ENCODE results near the gene PTTG2.
"Not testable (repeated sequence)": the region's sequence is repeated elsewhere in the genome, so short reads cannot be mapped to it uniquely, and the experiment has no call there.

Gene PTTG2

DNA sequence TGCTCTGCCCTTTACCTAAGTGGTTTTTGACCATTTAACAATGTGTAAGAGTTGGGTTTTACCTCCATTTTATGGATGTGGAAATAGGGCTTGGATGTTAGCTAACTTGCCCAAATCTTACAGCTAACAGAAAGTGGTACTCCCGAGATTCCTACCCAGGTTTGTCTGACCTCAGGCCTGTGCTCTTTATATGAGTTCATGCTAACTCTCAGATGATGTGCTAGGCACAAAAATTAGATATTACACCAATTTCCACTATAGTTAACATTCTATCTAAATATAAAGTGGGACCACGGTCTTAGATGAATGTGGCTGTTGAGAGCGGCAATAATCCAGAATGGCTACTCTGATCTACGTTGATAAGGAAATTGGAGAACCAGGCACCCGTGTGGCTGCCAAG, at the start of gene PTTG2:
Gene PTTG2 (plus strand): TSS at position 301 of the 400 bp plus-strand sequence. CDS start 37 bp downstream, at position 338.
- Histone ChIP-seq H3K9me3 (ENCODE audit: control insufficient read depth in 1 of 2, low read length in 2 of 2) (no peaks in the 10 kb centered on the region), H3K27ac (ENCODE audit: low read depth, low read length) (no peak within 1 kb of the TSS), H3K9ac (ENCODE audit: low read depth in 1 of 2, low read length in 2 of 2) (no peak within 1 kb of the TSS), H3K27me3 (ENCODE audit: control insufficient read depth in 1 of 2, insufficient read depth in 2 of 2, low read length in 2 of 2) (no peaks in the 10 kb centered on the region), H3K4me3 (ENCODE audit: low read depth in 1 of 2, low read length in 2 of 2) (no peak within 1 kb of the TSS), H3K36me3 (ENCODE audit: control insufficient read depth in 1 of 2, insufficient read depth in 2 of 2, low read length in 2 of 2) (no peaks in the 10 kb centered on the region), H3K4me1 (ENCODE audit: control insufficient read depth in 1 of 2, insufficient read depth in 2 of 2, low read length in 2 of 2) (no peaks in the 10 kb centered on the region)

- no peak overlapping the region for H3K27ac ChIP-seq (ENCODE audit: low read depth, low read length)
- H3K9ac ChIP-seq (ENCODE audit: low read depth in 1 of 2, low read length in 2 of 2): no peak overlapping the region
- H3K36me3 ChIP-seq (ENCODE audit: control insufficient read depth in 1 of 2, insufficient read depth in 2 of 2, low read length in 2 of 2): no peaks in the 10 kb centered on the region
- H3K4me3 ChIP-seq (ENCODE audit: low read depth in 1 of 2, low read length in 2 of 2): no peak overlapping the region
- H3K9me3 ChIP-seq (ENCODE audit: control insufficient read depth in 1 of 2, low read length in 2 of 2): no peaks in the 10 kb centered on the region
- no peaks in the 10 kb centered on the region for H3K4me1 ChIP-seq (ENCODE audit: control insufficient read depth in 1 of 2, insufficient read depth in 2 of 2, low read length in 2 of 2)
- no peaks in the 10 kb centered on the region for H3K27me3 ChIP-seq (ENCODE audit: control insufficient read depth in 1 of 2, insufficient read depth in 2 of 2, low read length in 2 of 2)
Observed at GRCh38 chr4:37914539-37914938, 45.7 kb upstream of the PTTG2 start.

- Histone ChIP-seq H3K27me3 (ENCODE audit: control insufficient read depth in 1 of 2, insufficient read depth in 2 of 2, low read length in 2 of 2) (no peaks in the 10 kb centered on the region), H3K9ac (ENCODE audit: low read depth in 1 of 2, low read length in 2 of 2) (no peak overlapping the region), H3K27ac (ENCODE audit: low read depth, low read length) (no peak overlapping the region), H3K9me3 (ENCODE audit: control insufficient read depth in 1 of 2, low read length in 2 of 2) (no peaks in the 10 kb centered on the region), H3K36me3 (ENCODE audit: control insufficient read depth in 1 of 2, insufficient read depth in 2 of 2, low read length in 2 of 2) (no peaks in the 10 kb centered on the region), H3K4me3 (ENCODE audit: low read depth in 1 of 2, low read length in 2 of 2) (no peak overlapping the region), H3K4me1 (ENCODE audit: control insufficient read depth in 1 of 2, insufficient read depth in 2 of 2, low read length in 2 of 2) (no peaks in the 10 kb centered on the region)
Observed at GRCh38 chr4:37917388-37917787, 42.8 kb upstream of the PTTG2 start.

DNA sequence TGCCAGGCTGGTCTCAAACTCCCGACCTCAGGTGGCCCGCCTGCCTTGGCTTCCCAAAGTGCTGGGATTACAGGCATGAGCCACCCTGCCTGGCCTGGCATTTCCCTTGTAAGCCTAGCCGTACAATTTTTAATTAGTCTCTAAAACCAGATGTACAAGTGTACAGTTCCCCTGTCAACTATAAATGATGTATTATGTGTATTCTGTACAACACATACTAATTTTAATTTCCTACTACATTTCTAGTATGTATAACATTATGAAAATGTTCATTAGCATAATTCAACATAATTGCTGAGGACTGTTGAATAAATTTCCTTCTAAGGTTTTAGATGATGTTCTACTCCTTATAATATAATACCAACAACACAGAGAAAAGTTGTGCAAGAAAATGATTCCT, 41.5 kb upstream of the PTTG2 start:
- Histone ChIP-seq H3K4me1 (ENCODE audit: control insufficient read depth in 1 of 2, insufficient read depth in 2 of 2, low read length in 2 of 2) (no peaks in the 10 kb centered on the region), H3K4me3 (ENCODE audit: low read depth in 1 of 2, low read length in 2 of 2) (no peak overlapping the region), H3K9me3 (ENCODE audit: control insufficient read depth in 1 of 2, low read length in 2 of 2) (no peaks in the 10 kb centered on the region), H3K9ac (ENCODE audit: low read depth in 1 of 2, low read length in 2 of 2) (no peak overlapping the region), H3K27me3 (ENCODE audit: control insufficient read depth in 1 of 2, insufficient read depth in 2 of 2, low read length in 2 of 2) (no peaks in the 10 kb centered on the region), H3K27ac (ENCODE audit: low read depth, low read length) (no peak overlapping the region), H3K36me3 (ENCODE audit: control insufficient read depth in 1 of 2, insufficient read depth in 2 of 2, low read length in 2 of 2) (no peaks in the 10 kb centered on the region)

DNA sequence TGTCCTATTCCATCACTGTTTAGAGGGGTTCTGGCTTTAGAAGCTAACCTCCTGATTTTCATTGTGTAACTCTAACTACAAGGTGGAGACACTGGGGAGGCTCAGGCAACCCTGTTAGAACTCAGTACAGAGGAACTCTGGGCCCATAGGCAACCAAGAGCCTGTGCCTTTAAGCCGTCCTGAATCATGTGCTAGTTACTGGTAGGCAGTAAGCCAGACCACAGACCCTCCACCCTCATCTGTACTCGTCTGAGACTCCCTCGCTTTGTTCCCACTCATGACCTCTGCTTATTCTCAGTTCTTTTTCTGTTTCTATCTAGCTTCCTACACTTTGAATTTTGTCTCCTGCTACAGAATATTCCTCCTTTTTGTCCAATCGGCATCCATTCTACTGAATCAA, 37.9 kb upstream of the PTTG2 start:
- no peak overlapping the region for H3K27ac ChIP-seq (ENCODE audit: low read depth, low read length)
- H3K9me3 ChIP-seq (ENCODE audit: control insufficient read depth in 1 of 2, low read length in 2 of 2): no peaks in the 10 kb centered on the region
- H3K27me3 ChIP-seq (ENCODE audit: control insufficient read depth in 1 of 2, insufficient read depth in 2 of 2, low read length in 2 of 2): no peaks in the 10 kb centered on the region
- no peak overlapping the region for H3K4me3 ChIP-seq (ENCODE audit: low read depth in 1 of 2, low read length in 2 of 2)
- H3K36me3 ChIP-seq (ENCODE audit: control insufficient read depth in 1 of 2, insufficient read depth in 2 of 2, low read length in 2 of 2): no peaks in the 10 kb centered on the region
- H3K9ac ChIP-seq (ENCODE audit: low read depth in 1 of 2, low read length in 2 of 2): no peak overlapping the region
- no peaks in the 10 kb centered on the region for H3K4me1 ChIP-seq (ENCODE audit: control insufficient read depth in 1 of 2, insufficient read depth in 2 of 2, low read length in 2 of 2)

GRCh38 chr4:37923089-37923488, 37.1 kb upstream of the PTTG2 start:
- not testable (repeated sequence) for H3K27ac ChIP-seq (ENCODE audit: low read depth, low read length); H3K4me3 ChIP-seq (ENCODE audit: low read depth in 1 of 2, low read length in 2 of 2); H3K9ac ChIP-seq (ENCODE audit: low read depth in 1 of 2, low read length in 2 of 2); H3K9me3 ChIP-seq (ENCODE audit: control insufficient read depth in 1 of 2, low read length in 2 of 2); H3K27me3 ChIP-seq (ENCODE audit: control insufficient read depth in 1 of 2, insufficient read depth in 2 of 2, low read length in 2 of 2); H3K36me3 ChIP-seq (ENCODE audit: control insufficient read depth in 1 of 2, insufficient read depth in 2 of 2, low read length in 2 of 2); H3K4me1 ChIP-seq (ENCODE audit: control insufficient read depth in 1 of 2, insufficient read depth in 2 of 2, low read length in 2 of 2)

GRCh38 chr4:37924946-37925345, 35.3 kb upstream of the PTTG2 start:
- no peaks in the 10 kb centered on the region for H3K36me3 ChIP-seq (ENCODE audit: control insufficient read depth in 1 of 2, insufficient read depth in 2 of 2, low read length in 2 of 2)
- no peak overlapping the region for H3K27ac ChIP-seq (ENCODE audit: low read depth, low read length)
- no peaks in the 10 kb centered on the region for H3K9me3 ChIP-seq (ENCODE audit: control insufficient read depth in 1 of 2, low read length in 2 of 2)
- no peaks in the 10 kb centered on the region for H3K4me1 ChIP-seq (ENCODE audit: control insufficient read depth in 1 of 2, insufficient read depth in 2 of 2, low read length in 2 of 2)
- no peaks in the 10 kb centered on the region for H3K27me3 ChIP-seq (ENCODE audit: control insufficient read depth in 1 of 2, insufficient read depth in 2 of 2, low read length in 2 of 2)
- H3K9ac ChIP-seq (ENCODE audit: low read depth in 1 of 2, low read length in 2 of 2): no peak overlapping the region
- no peak overlapping the region for H3K4me3 ChIP-seq (ENCODE audit: low read depth in 1 of 2, low read length in 2 of 2)

GRCh38 chr4:37927434-37927833, 32.8 kb upstream of the PTTG2 start:
- Histone ChIP-seq H3K27ac (ENCODE audit: low read depth, low read length) (no peak overlapping the region), H3K9me3 (ENCODE audit: control insufficient read depth in 1 of 2, low read length in 2 of 2) (no peaks in the 10 kb centered on the region), H3K36me3 (ENCODE audit: control insufficient read depth in 1 of 2, insufficient read depth in 2 of 2, low read length in 2 of 2) (no peaks in the 10 kb centered on the region), H3K9ac (ENCODE audit: low read depth in 1 of 2, low read length in 2 of 2) (no peak overlapping the region), H3K27me3 (ENCODE audit: control insufficient read depth in 1 of 2, insufficient read depth in 2 of 2, low read length in 2 of 2) (no peaks in the 10 kb centered on the region), H3K4me1 (ENCODE audit: control insufficient read depth in 1 of 2, insufficient read depth in 2 of 2, low read length in 2 of 2) (no peaks in the 10 kb centered on the region), H3K4me3 (ENCODE audit: low read depth in 1 of 2, low read length in 2 of 2) (no peak overlapping the region)

DNA sequence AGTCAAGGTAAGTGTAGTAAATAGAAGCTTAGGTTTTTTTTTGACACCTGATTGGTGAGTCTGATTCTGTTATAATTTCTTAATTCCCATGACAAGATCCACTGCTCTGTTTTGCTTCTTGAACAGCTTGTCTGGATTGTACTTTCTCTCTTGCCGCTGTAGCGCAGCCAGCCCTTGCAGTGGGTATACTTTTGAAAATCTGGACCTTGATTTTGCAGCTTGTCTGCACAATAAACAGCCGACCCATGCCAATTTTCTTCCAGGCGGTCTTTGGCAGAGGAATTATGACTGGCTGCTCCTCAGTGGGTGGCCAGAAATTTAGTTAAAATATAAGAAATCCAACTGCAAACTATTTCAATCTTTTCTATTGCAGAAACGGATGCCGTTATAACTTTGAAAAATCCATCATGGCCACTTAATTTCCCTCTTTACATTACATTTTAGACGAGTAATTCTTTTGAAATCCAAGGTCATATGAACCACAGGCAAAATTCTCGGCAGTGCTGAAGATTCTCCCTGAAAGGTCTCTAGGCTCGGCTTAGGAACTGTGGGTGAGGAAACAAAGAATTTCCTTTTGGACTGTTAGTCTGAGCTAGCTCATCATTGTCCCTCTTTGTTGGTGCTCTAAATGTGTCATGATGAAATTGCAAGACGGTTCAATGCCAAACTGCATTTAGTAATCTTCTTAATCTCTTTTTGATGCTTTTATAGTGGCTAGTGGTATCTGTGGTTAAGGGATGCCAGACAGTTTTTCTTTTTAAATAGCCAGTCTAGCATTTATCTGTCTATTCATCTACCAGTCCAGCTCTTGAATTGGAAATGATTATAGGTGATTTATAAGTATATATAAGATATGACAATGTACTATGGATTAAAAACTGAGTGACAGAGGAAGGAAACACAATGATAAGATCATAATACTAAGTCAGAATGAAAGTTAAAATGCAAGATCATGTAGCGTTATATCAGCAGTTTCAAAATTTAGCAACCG, 31.5 kb upstream of the PTTG2 start:
- Histone ChIP-seq H3K4me1 (ENCODE audit: control insufficient read depth in 1 of 2, insufficient read depth in 2 of 2, low read length in 2 of 2) (no peaks in the 10 kb centered on the region), H3K9ac (ENCODE audit: low read depth in 1 of 2, low read length in 2 of 2) (no peak overlapping the region), H3K27ac (ENCODE audit: low read depth, low read length) (no peak overlapping the region), H3K27me3 (ENCODE audit: control insufficient read depth in 1 of 2, insufficient read depth in 2 of 2, low read length in 2 of 2) (no peaks in the 10 kb centered on the region), H3K4me3 (ENCODE audit: low read depth in 1 of 2, low read length in 2 of 2) (no peak overlapping the region), H3K36me3 (ENCODE audit: control insufficient read depth in 1 of 2, insufficient read depth in 2 of 2, low read length in 2 of 2) (no peaks in the 10 kb centered on the region), H3K9me3 (ENCODE audit: control insufficient read depth in 1 of 2, low read length in 2 of 2) (no peaks in the 10 kb centered on the region)

GRCh38 chr4:37934096-37934495, 26.1 kb upstream of the PTTG2 start:
- Histone ChIP-seq H3K9ac (ENCODE audit: low read depth in 1 of 2, low read length in 2 of 2) (no peak overlapping the region), H3K9me3 (ENCODE audit: control insufficient read depth in 1 of 2, low read length in 2 of 2) (no peaks in the 10 kb centered on the region), H3K27me3 (ENCODE audit: control insufficient read depth in 1 of 2, insufficient read depth in 2 of 2, low read length in 2 of 2) (no peaks in the 10 kb centered on the region), H3K4me1 (ENCODE audit: control insufficient read depth in 1 of 2, insufficient read depth in 2 of 2, low read length in 2 of 2) (no peaks in the 10 kb centered on the region), H3K27ac (ENCODE audit: low read depth, low read length) (no peak overlapping the region), H3K36me3 (ENCODE audit: control insufficient read depth in 1 of 2, insufficient read depth in 2 of 2, low read length in 2 of 2) (no peaks in the 10 kb centered on the region), H3K4me3 (ENCODE audit: low read depth in 1 of 2, low read length in 2 of 2) (no peak overlapping the region)
